Fibroblast of lung (primary cell): ENCODE measurements around the gene ZNRF1.

Experiments
- CTCF ChIP-seq, 2 donors: IDR thresholded peaks in 1 of 2; conservative IDR thresholded peaks in 1 of 2; 1 replicate in 1 of 2; 2 replicates in 1 of 2; pipeline ENCODE4 v1.5.1; 2011 to 2012; ENCODE audit warnings: low read length in 2 of 2, control low read depth in 1 of 2, inconsistent platforms in 1 of 2, low read depth in 1 of 2, mild to moderate bottlenecking in 1 of 2
- EZH2 ChIP-seq: IDR thresholded peaks from 2 replicates; pipeline ENCODE4 v1.5.1; 2012; ENCODE audit warnings: low read length, control low read depth, mild to moderate bottlenecking; ENCODE audit errors: missing control alignments

GRCh38 chr16:75066861-75067447 lies 68.1 kb downstream of the ZNRF1 start:
- TF ChIP-seq EZH2: no peak
- no peak for TF ChIP-seq CTCF (conservative IDR thresholded peaks at IDR 0.05 in 1 of 2, IDR thresholded peaks at IDR 0.05 in 1 of 2; ENCODE audit: low read depth in 1 of 2, low read length in 2 of 2)
